Measurements from ENCODE around the gene MRPS6.

Gene MRPS6

GRCh38 chr21:34133392-34133791, 60.0 kb downstream of the MRPS6 start:
- no peaks in the 10 kb centered on the region for H3K9me3 ChIP-seq (ENCODE audit: insufficient read depth, low read length, severe bottlenecking)
- no peak overlapping the region for H2AFZ ChIP-seq (ENCODE audit: low read depth, low read length)
- peaks cover 15% of the 10 kb centered on the region for H4K20me1 ChIP-seq (ENCODE audit: insufficient read depth, low read length)
- ATAC-seq (ENCODE audit: insufficient read depth, low read depth): no peak
- H3K79me2 ChIP-seq (ENCODE audit: insufficient read depth, low read length): peaks cover 91% of the 10 kb centered on the region
- no peak overlapping the region for H3K4me2 ChIP-seq (ENCODE audit: insufficient read depth, low read length)
- no peak overlapping the region for H3K9ac ChIP-seq (ENCODE audit: low read depth, low read length)
- peaks cover 23% of the 10 kb centered on the region for H3K4me1 ChIP-seq (ENCODE audit: insufficient read depth, low read length)
- peaks cover 68% of the 10 kb centered on the region for H3K36me3 ChIP-seq (ENCODE audit: insufficient read depth, low read length)
- no peak overlapping the region for H3K4me3 ChIP-seq (ENCODE audit: low read depth in 1 of 2, low read length in 2 of 2)
- DNase-seq: no peak
- TF ChIP-seq EZH2 (IDR thresholded peaks at IDR 0.05; ENCODE audit: borderline replicate concordance, low read depth, low read length, severe bottlenecking): no peak
- no peak for TF ChIP-seq CTCF (IDR thresholded peaks at IDR 0.05; ENCODE audit: borderline replicate concordance, extremely low read depth, low read length, poor library complexity, severe bottlenecking)
- H3K27ac ChIP-seq (ENCODE audit: low read length): no peak overlapping the region
- H3K27me3 ChIP-seq (ENCODE audit: insufficient read depth, low read length, poor library complexity): no peaks in the 10 kb centered on the region

GRCh38 chr21:34133802-34134201, 60.4 kb downstream of the MRPS6 start:
- Histone ChIP-seq H3K27ac (ENCODE audit: low read length) (no peak overlapping the region), H4K20me1 (ENCODE audit: insufficient read depth, low read length) (peaks cover 15% of the 10 kb centered on the region), H3K27me3 (ENCODE audit: insufficient read depth, low read length, poor library complexity) (no peaks in the 10 kb centered on the region), H3K4me2 (ENCODE audit: insufficient read depth, low read length) (no peak overlapping the region), H3K9me3 (ENCODE audit: insufficient read depth, low read length, severe bottlenecking) (no peaks in the 10 kb centered on the region), H3K36me3 (ENCODE audit: insufficient read depth, low read length) (peaks cover 68% of the 10 kb centered on the region), H3K4me3 (ENCODE audit: low read depth in 1 of 2, low read length in 2 of 2) (no peak overlapping the region), H2AFZ (ENCODE audit: low read depth, low read length) (no peak overlapping the region), H3K9ac (ENCODE audit: low read depth, low read length) (no peak overlapping the region), H3K4me1 (ENCODE audit: insufficient read depth, low read length) (peaks cover 21% of the 10 kb centered on the region), H3K79me2 (ENCODE audit: insufficient read depth, low read length) (peaks cover 88% of the 10 kb centered on the region)
- DNase-seq: no peak
- TF ChIP-seq CTCF (IDR thresholded peaks at IDR 0.05; ENCODE audit: borderline replicate concordance, extremely low read depth, low read length, poor library complexity, severe bottlenecking) (no peak), EZH2 (IDR thresholded peaks at IDR 0.05; ENCODE audit: borderline replicate concordance, low read depth, low read length, severe bottlenecking) (no peak)
- no peak for ATAC-seq (ENCODE audit: insufficient read depth, low read depth)

- no peak overlapping the region for H2AFZ ChIP-seq (ENCODE audit: low read depth, low read length)
- no peak overlapping the region for H3K4me2 ChIP-seq (ENCODE audit: insufficient read depth, low read length)
- H3K27ac ChIP-seq (ENCODE audit: low read length): no peak overlapping the region
- no peaks in the 10 kb centered on the region for H3K9me3 ChIP-seq (ENCODE audit: insufficient read depth, low read length, severe bottlenecking)
- TF ChIP-seq EZH2 (IDR thresholded peaks at IDR 0.05; ENCODE audit: borderline replicate concordance, low read depth, low read length, severe bottlenecking) (no peak), CTCF (IDR thresholded peaks at IDR 0.05; ENCODE audit: borderline replicate concordance, extremely low read depth, low read length, poor library complexity, severe bottlenecking) (no peak)
- H3K36me3 ChIP-seq (ENCODE audit: insufficient read depth, low read length): peaks cover 67% of the 10 kb centered on the region
- DNase-seq (no peak), ATAC-seq (ENCODE audit: insufficient read depth, low read depth) (0 out of 3 replicates have a peak, but pooled peaks have one; percentile 12)
- H3K4me3 ChIP-seq (ENCODE audit: low read depth in 1 of 2, low read length in 2 of 2): no peak overlapping the region
- H3K27me3 ChIP-seq (ENCODE audit: insufficient read depth, low read length, poor library complexity): no peaks in the 10 kb centered on the region
- peaks cover 86% of the 10 kb centered on the region for H3K79me2 ChIP-seq (ENCODE audit: insufficient read depth, low read length)
- peaks cover 8% of the 10 kb centered on the region; the same call in 1 of the 2 replicates for H4K20me1 ChIP-seq (ENCODE audit: insufficient read depth, low read length)
- H3K9ac ChIP-seq (ENCODE audit: low read depth, low read length): no peak overlapping the region
- H3K4me1 ChIP-seq (ENCODE audit: insufficient read depth, low read length): peaks cover 5% of the 10 kb centered on the region
Measured at GRCh38 chr21:34135330-34135729, 62.0 kb downstream of the MRPS6 start.

GRCh38 chr21:34141373-34141772, 68.0 kb downstream of the MRPS6 start:
- Histone ChIP-seq H2AFZ (ENCODE audit: low read depth, low read length) (no peak overlapping the region), H3K4me3 (ENCODE audit: low read depth in 1 of 2, low read length in 2 of 2) (no peak overlapping the region), H3K4me1 (ENCODE audit: insufficient read depth, low read length) (no peaks in the 10 kb centered on the region), H3K9me3 (ENCODE audit: insufficient read depth, low read length, severe bottlenecking) (peaks cover 10% of the 10 kb centered on the region), H3K36me3 (ENCODE audit: insufficient read depth, low read length) (peaks cover 61% of the 10 kb centered on the region), H3K27ac (ENCODE audit: low read length) (no peak overlapping the region), H3K79me2 (ENCODE audit: insufficient read depth, low read length) (peaks cover 58% of the 10 kb centered on the region), H3K9ac (ENCODE audit: low read depth, low read length) (no peak overlapping the region), H3K27me3 (ENCODE audit: insufficient read depth, low read length, poor library complexity) (no peaks in the 10 kb centered on the region), H4K20me1 (ENCODE audit: insufficient read depth, low read length) (0 out of 2 replicates have a peak, but pooled peaks cover 3% of the 10 kb centered on the region), H3K4me2 (ENCODE audit: insufficient read depth, low read length) (no peak overlapping the region)
- no peak for ATAC-seq (ENCODE audit: insufficient read depth, low read depth)
- TF ChIP-seq CTCF (IDR thresholded peaks at IDR 0.05; ENCODE audit: borderline replicate concordance, extremely low read depth, low read length, poor library complexity, severe bottlenecking) (no peak), EZH2 (IDR thresholded peaks at IDR 0.05; ENCODE audit: borderline replicate concordance, low read depth, low read length, severe bottlenecking) (no peak)
- DNase-seq: no peak
